MCF 10A (cell line): ENCODE data around the gene CENPM. TPM values are rescaled to one million over a fixed set of nuclear protein-coding genes. Genes with fewer than 3 reads are reported as not detected.

ENCODE experiments used
- BruUV-seq: library from RNA; stranded (reverse); fragments of 400-500 nt; replicated peaks from 2 replicates; lab custom pipeline; 2021; lab: Mats Ljungman, UMichigan
- CTCF ChIA-PET: fragments of 300-600 bp; sonication (Branson Sonifier 250); formaldehyde crosslinking; extraction: SDS; loops from one replicate; lab custom pipeline; 2021; ENCODE audit warnings: antibody characterized with exemption, inconsistent platforms; lab: Yijun Ruan, JAX
- POLR2A ChIA-PET: fragments of 300-600, 350-650 bp; sonication (Branson Sonifier 250); formaldehyde crosslinking; extraction: SDS; loops from one replicate; lab custom pipeline; 2020; ENCODE audit warnings: antibody characterized with exemption, inconsistent platforms; lab: Yijun Ruan, JAX
- DNase-seq: peaks from one replicate; pipeline ENCODE4 v3.0.0-alpha.2; 2018; ENCODE audit not compliant: unreplicated experiment
- H3K27ac Mint-ChIP-seq: one replicate; pipeline ENCODE4 v1.8.0; 2022; ENCODE audit warnings: mild to moderate bottlenecking, low read depth, mixed read lengths; ENCODE audit not compliant: unreplicated experiment
- H3K27me3 Mint-ChIP-seq: one replicate; pipeline ENCODE4 v1.8.0; 2022; ENCODE audit warnings: mixed read lengths; ENCODE audit not compliant: insufficient read depth, unreplicated experiment
- H3K36me3 Mint-ChIP-seq: one replicate; pipeline ENCODE4 v1.8.0; 2022; ENCODE audit warnings: mild to moderate bottlenecking, moderate library complexity, mixed read lengths; ENCODE audit not compliant: insufficient read depth, unreplicated experiment
- H3K4me1 Mint-ChIP-seq: one replicate; pipeline ENCODE4 v1.8.0; 2022; ENCODE audit warnings: mixed read lengths; ENCODE audit not compliant: insufficient read depth, unreplicated experiment
- H3K4me3 Mint-ChIP-seq: one replicate; pipeline ENCODE4 v1.8.0; 2022; ENCODE audit warnings: mild to moderate bottlenecking, moderate library complexity, mixed read lengths; ENCODE audit not compliant: unreplicated experiment
- H3K9me3 Mint-ChIP-seq: one replicate; pipeline ENCODE4 v1.8.0; 2022; ENCODE audit warnings: mixed read lengths; ENCODE audit not compliant: unreplicated experiment
- intact Hi-C: fragments of 100-400 bp; cut with micrococcal nuclease; formaldehyde crosslinking; loops from 2 replicates; pipeline ENCODE4 v1.14.1; 2022
- microRNA-seq: library from miRNA; unstranded; fragments of <30 nt; microRNA quantifications from one replicate; pipeline ENCODE4 v1.2.0, GENCODE V29; 2022
- total RNA-seq: library from RNA; stranded (reverse); gene quantifications from 2 replicates; pipeline ENCODE4 v1.2.3, GENCODE V29; 2022
- TF ChIP-seq, protein P1 (sequence below): fragments of 200-600 bp; IDR thresholded peaks from one replicate; pipeline ENCODE4 v1.8.0; 2022; ENCODE audit warnings: antibody characterized with exemption, mild to moderate bottlenecking; ENCODE audit not compliant: unreplicated experiment

Gene CENPM
- total RNA-seq, 1 experiment from 2014 or later: 21.1 TPM

DNA sequence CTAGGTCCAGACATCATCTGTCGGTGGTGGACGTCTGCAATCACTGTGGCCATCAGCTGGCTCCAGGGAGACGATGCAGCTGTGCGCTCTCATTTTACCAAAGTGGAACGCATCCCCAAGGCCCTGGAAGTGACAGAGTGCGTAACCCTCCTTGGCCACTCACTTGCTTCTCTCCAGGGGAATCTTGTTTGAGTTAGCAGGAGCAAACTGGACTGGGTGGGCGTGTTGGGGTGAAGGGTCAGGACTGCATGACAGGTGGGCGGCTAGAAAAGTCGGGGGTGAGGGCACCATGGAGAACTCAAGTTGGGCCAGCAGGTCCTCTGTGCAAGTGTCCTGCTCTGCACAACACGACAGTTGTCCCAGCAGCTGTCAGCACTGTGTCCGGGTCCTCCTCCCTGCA lies 48.3 kb downstream of the CENPM start:
- TF ChIP-seq, protein P1, sequence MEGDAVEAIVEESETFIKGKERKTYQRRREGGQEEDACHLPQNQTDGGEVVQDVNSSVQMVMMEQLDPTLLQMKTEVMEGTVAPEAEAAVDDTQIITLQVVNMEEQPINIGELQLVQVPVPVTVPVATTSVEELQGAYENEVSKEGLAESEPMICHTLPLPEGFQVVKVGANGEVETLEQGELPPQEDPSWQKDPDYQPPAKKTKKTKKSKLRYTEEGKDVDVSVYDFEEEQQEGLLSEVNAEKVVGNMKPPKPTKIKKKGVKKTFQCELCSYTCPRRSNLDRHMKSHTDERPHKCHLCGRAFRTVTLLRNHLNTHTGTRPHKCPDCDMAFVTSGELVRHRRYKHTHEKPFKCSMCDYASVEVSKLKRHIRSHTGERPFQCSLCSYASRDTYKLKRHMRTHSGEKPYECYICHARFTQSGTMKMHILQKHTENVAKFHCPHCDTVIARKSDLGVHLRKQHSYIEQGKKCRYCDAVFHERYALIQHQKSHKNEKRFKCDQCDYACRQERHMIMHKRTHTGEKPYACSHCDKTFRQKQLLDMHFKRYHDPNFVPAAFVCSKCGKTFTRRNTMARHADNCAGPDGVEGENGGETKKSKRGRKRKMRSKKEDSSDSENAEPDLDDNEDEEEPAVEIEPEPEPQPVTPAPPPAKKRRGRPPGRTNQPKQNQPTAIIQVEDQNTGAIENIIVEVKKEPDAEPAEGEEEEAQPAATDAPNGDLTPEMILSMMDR: no peak
- H3K4me3 Mint-ChIP-seq: no peak overlapping the region
- BruUV-seq: no TSS peak
- no peaks in the 10 kb centered on the region for H3K27me3 Mint-ChIP-seq
- ChIA-PET CTCF (no interaction called here), POLR2A (no interaction called here)
- no peak overlapping the region for H3K27ac Mint-ChIP-seq
- no peaks in the 10 kb centered on the region for H3K9me3 Mint-ChIP-seq
- H3K4me1 Mint-ChIP-seq: no peaks in the 10 kb centered on the region
- peaks cover 86% of the 10 kb centered on the region for H3K36me3 Mint-ChIP-seq
- DNase-seq: no peak
- intact Hi-C loops: no loop called here

DNA sequence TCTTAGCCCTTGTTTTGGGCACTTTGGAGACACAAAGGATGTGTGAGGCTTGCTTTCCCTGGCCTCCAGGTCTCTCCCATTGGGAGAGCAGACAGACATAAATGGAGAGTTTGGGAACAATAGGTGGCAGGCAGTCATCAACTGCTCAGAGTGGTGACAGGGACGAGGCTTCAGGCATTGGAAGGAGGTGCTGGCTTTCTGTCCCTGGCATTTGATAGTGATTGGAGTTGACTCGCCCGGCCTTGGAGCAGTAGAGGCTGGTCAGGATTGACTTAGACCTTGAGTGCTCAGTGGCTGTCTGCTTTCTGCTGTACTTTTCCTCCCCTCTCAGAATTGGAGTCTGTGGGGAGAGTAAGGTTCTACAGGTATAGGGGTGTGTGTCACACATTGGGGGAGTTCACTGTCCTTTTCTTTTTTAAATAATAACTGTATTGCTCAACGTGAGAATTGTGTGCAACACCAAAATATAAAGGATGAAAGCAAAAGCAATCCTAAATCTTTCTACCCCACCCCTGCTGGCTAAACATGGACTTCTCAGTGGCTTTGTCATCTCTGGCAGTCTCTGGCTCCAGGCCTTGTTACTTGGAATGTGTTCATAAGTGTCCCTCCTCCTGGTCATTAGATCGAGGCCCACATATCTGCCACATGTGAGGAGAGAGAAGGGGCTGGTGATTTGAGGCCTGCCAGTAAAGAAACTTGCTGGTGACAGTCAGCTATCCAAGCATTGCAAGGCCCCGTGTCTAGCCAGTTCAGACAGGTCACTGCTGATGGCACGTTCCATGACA lies 53.2 kb downstream of the CENPM start:
- Mint-ChIP-seq H3K36me3 (peaks cover 99% of the 10 kb centered on the region), H3K27ac (no peak overlapping the region), H3K4me1 (no peaks in the 10 kb centered on the region), H3K4me3 (no peak overlapping the region), H3K9me3 (no peaks in the 10 kb centered on the region), H3K27me3 (no peaks in the 10 kb centered on the region)
- TF ChIP-seq, protein P1: no peak
- DNase-seq: no peak
- no TSS peak for BruUV-seq
- intact Hi-C loops: no loop called here
- POLR2A ChIA-PET: interaction anchor here (0.6 kb wide), 1 partner anchor 29 kb away, joined by 3 read pairs; no protein-coding TSS in a partner anchor
- CTCF ChIA-PET: interaction anchor here (0.6 kb wide), 1 partner anchor 39 kb away, joined by 3 read pairs; no protein-coding TSS in a partner anchor

DNA sequence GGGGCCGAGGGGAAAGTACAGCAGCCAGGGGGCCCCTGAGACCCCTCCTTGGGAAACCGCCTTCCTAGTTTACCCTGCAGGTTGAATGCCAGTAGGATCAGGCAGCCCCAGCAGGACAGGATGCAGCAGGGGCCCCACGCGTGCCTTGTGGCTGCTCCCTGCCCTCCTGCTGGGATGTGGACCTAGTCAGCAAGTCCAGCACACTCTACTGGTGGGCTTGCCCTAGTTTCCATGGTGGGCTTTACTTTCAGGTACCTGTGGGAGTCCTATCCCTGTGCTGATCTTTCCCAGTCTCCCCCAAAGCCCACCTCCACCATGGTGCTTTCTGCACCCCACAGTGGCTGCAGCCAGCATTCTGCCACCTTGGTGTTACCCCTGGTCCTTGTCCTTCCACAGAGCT lies 54.2 kb downstream of the CENPM start:
- intact Hi-C loops: no loop called here
- no peaks in the 10 kb centered on the region for H3K4me1 Mint-ChIP-seq
- BruUV-seq: no TSS peak
- ChIA-PET POLR2A (no interaction called here), CTCF (no interaction called here)
- H3K4me3 Mint-ChIP-seq: no peak overlapping the region
- DNase-seq: no peak
- no peaks in the 10 kb centered on the region for H3K9me3 Mint-ChIP-seq
- H3K36me3 Mint-ChIP-seq: peaks cover 99% of the 10 kb centered on the region
- TF ChIP-seq, protein P1: no peak
- no peaks in the 10 kb centered on the region for H3K27me3 Mint-ChIP-seq
- H3K27ac Mint-ChIP-seq: no peak overlapping the region

DNA sequence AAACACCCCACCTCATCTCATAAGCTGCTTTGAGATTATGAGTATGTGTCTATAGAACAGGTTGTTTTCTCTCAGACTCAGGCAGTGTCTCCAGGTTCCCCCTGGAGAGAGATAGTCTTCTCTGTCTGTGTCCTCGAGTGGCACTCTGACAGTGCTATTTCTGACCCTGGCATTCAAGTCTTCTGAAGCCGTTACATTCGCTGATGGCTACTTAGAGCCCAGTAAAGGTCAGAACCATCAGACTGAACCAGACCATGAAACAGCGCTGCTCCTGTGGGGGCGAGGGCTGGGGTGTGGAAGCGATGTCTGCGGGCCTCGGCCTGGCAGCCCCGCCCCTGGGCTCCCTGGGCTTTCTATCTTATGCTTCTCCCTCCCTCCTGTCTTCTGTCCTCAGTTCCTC lies 55.5 kb downstream of the CENPM start:
- POLR2A ChIA-PET: no interaction called here
- Mint-ChIP-seq H3K9me3 (no peaks in the 10 kb centered on the region), H3K27ac (no peak overlapping the region), H3K4me3 (no peak overlapping the region), H3K4me1 (no peaks in the 10 kb centered on the region), H3K36me3 (peaks cover 99% of the 10 kb centered on the region), H3K27me3 (no peaks in the 10 kb centered on the region)
- intact Hi-C loops: no loop called here
- no peak for DNase-seq
- BruUV-seq: no TSS peak
- CTCF ChIA-PET: interaction anchor here (0.8 to 1.1 kb wide), 3 partner anchors 70 to 711 kb away, joined by 3 to 5 read pairs (median 3); no protein-coding TSS in a partner anchor
- TF ChIP-seq, protein P1: no peak

Small RNA genes within 50 kb of the gene (microRNA-seq; reads per million reads assigned to microRNA genes)
- gene MIR33A: 79.7 reads per million, percentile 70 among the genes with 10 or more reads in this experiment

Other genes with a start within 250 kb of the CENPM start
- gene MEI1, start 247.6 kb downstream of the CENPM start, total RNA-seq: not detected in 2 replicates
- gene CCDC134, start 146.5 kb downstream of the CENPM start, total RNA-seq: 4.0 and 4.3 TPM in 2 replicates
- 88.4 and 104 TPM in 2 replicates for gene SREBF2, start 114.0 kb downstream of the CENPM start, total RNA-seq
- not detected in 2 replicates for gene SHISA8, start 32.1 kb downstream of the CENPM start, total RNA-seq
- 0.12 TPM in 2 replicates for gene TNFRSF13C, start 20.3 kb downstream of the CENPM start, total RNA-seq
- 0.21 and 0.29 TPM in 2 replicates for gene SEPTIN3, start 22.3 kb upstream of the CENPM start, total RNA-seq
- gene WBP2NL, start 51.6 kb upstream of the CENPM start, total RNA-seq: 0.66 and 1.1 TPM in 2 replicates
- 8.0 and 9.1 TPM in 2 replicates for gene NAGA, start 123.7 kb upstream of the CENPM start, total RNA-seq
- gene PHETA2, start 127.1 kb upstream of the CENPM start, total RNA-seq: 0.27 TPM in 1 of 2 replicates, not detected in the other
- gene SMDT1, start 132.5 kb upstream of the CENPM start, total RNA-seq: 76.9 and 96.7 TPM in 2 replicates
- 74.9 and 80.4 TPM in 2 replicates for gene NDUFA6, start 143.6 kb upstream of the CENPM start, total RNA-seq
- 2.0 and 3.5 TPM in 2 replicates for gene CYP2D6, start 183.7 kb upstream of the CENPM start, total RNA-seq